H1 (cell line): ENCODE measurements around the gene ANXA1.

Experiments used
- CEBPB ChIP-seq: IDR thresholded peaks from 2 replicates; pipeline ENCODE4 v1.6.1; 2012; ENCODE audit warnings: low read depth, low read length
- CTCF ChIP-seq, 3 experiments: IDR thresholded peaks; 1 replicate in 2 of 3; 2 replicates in 1 of 3; pipeline versions ENCODE4 v1.5.1 to v1.6.1; 2011; ENCODE audit warnings: low read length in 3 of 3, mild to moderate bottlenecking in 3 of 3, inconsistent platforms in 2 of 3, low read depth in 1 of 3, moderate library complexity in 1 of 3; ENCODE audit not compliant: insufficient read depth in 1 of 3; ENCODE audit errors: control extremely low read depth in 1 of 3
- EZH2 ChIP-seq: fragments of 200-600 bp; sonication (generic); IDR thresholded peaks from 2 replicates; pipeline ENCODE4 v1.7.1; 2012; ENCODE audit warnings: low read depth, mild to moderate bottlenecking, moderate library complexity, low read length, inconsistent platforms; ENCODE audit not compliant: severe bottlenecking
- GABPA ChIP-seq: IDR thresholded peaks from 2 replicates; pipeline ENCODE4 v1.6.1; 2011; ENCODE audit warnings: mild to moderate bottlenecking, low read length, moderate library complexity, borderline replicate concordance; ENCODE audit not compliant: insufficient read depth
- HDAC2 ChIP-seq, 2 experiments: fragments of 300-600 bp in 1 of 2; sonication (generic) in 1 of 2; IDR thresholded peaks; 2 replicates each; pipeline ENCODE4 v1.6.1; 2011 to 2012; ENCODE audit warnings: low read depth in 2 of 2, low read length in 2 of 2, mild to moderate bottlenecking in 2 of 2, moderate library complexity in 2 of 2, borderline replicate concordance in 1 of 2, inconsistent platforms in 1 of 2
- POLR2AphosphoS5 ChIP-seq: IDR thresholded peaks from 2 replicates; pipeline ENCODE4 v1.6.1; 2011; ENCODE audit warnings: low read depth, low read length
- SAP30 ChIP-seq: fragments of 300-600 bp; sonication (generic); IDR thresholded peaks from 2 replicates; pipeline ENCODE4 v1.7.1; 2012; ENCODE audit warnings: low read length, moderate library complexity, mild to moderate bottlenecking, inconsistent platforms; ENCODE audit not compliant: insufficient read depth, insufficient replicate concordance
- SIN3A ChIP-seq, 2 experiments: IDR thresholded peaks in 1 of 2; conservative IDR thresholded peaks in 1 of 2; 2 replicates each; pipeline ENCODE4 v1.6.1; 2011 to 2012; ENCODE audit warnings: low read length in 2 of 2, improper control_type of control experiment in 1 of 2, low read depth in 1 of 2, mild to moderate bottlenecking in 1 of 2
- TAF1 ChIP-seq: IDR thresholded peaks from 2 replicates; pipeline ENCODE4 v1.6.1; 2011; ENCODE audit warnings: mild to moderate bottlenecking, low read depth, low read length

GRCh38 chr9:73125651-73126050 is 26.0 kb upstream of the ANXA1 start:
- no peak for TF ChIP-seq CEBPB
- TF ChIP-seq POLR2AphosphoS5: no peak
- no peak for TF ChIP-seq CTCF (IDR thresholded peaks at IDR 0.05; ENCODE audit: control extremely low read depth in 1 of 3, insufficient read depth in 1 of 3, low read depth in 1 of 3, low read length in 3 of 3)
- TF ChIP-seq SIN3A (conservative IDR thresholded peaks at IDR 0.05 in 1 of 2, IDR thresholded peaks at IDR 0.05 in 1 of 2; ENCODE audit: low read depth in 1 of 2, low read length in 2 of 2): no peak
- TF ChIP-seq HDAC2 (IDR thresholded peaks at IDR 0.05; ENCODE audit: borderline replicate concordance in 1 of 2, low read depth in 2 of 2, low read length in 2 of 2): no peak
- no peak for TF ChIP-seq GABPA
- no peak for TF ChIP-seq SAP30
- TF ChIP-seq EZH2: no peak
- TF ChIP-seq TAF1: no peak
